ENCODE data around the gene PGBD1.

- TF ChIP-seq CTCF (IDR thresholded peaks at IDR 0.05), result no peak
- TF ChIP-seq POLR2A (IDR thresholded peaks at IDR 0.05), result no peak
Measured at GRCh38 chr6:28334286-28335039, 53.1 kb downstream of the PGBD1 start.
